ENCODE measurements around the gene MCF2. TPM values are rescaled to one million over a fixed set of nuclear protein-coding genes. Genes with fewer than 3 reads are reported as not detected.

Gene MCF2
- total RNA-seq, 4 donors from 2014 or later: 0.23 TPM; not detected in 3

DNA sequence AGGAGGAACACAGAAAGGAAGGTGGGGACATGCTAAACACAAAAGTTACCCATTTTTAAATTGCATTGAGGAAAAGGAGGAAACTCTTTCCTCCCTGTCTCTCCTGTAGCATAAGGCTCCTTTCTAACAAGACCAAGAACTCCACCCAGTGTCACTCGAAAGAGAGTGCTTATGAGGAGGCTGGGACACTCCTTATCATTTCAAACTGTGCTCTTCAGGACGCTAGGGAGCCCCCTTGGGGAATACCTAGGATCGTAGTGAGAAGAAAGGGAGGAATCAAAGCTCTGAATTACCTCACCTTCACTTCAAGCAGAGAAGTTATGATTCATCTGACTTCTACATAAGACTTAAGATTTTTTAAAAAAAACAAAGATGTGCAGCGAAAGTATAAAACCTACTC lies 111.9 kb downstream of the MCF2 start:
- WGBS: 36% methylated on average over 4 of the region's 4 CpGs
- Histone ChIP-seq H3K27me3 (no peaks in the 10 kb centered on the region), H3K27ac (no peak overlapping the region), H3K36me3 (no peaks in the 10 kb centered on the region), H3K4me3 (no peak overlapping the region), H3K4me1 (no peaks in the 10 kb centered on the region), H3K9me3 (no peaks in the 10 kb centered on the region)
- TF ChIP-seq POLR2AphosphoS5 (IDR thresholded peaks at IDR 0.05): no peak
- TF ChIP-seq EP300 (IDR thresholded peaks at IDR 0.05): no peak
- no peak for TF ChIP-seq POLR2A (IDR thresholded peaks at IDR 0.05)
- TF ChIP-seq CTCF (IDR thresholded peaks at IDR 0.05): no peak
- DNase-seq (ENCODE audit: low spot score in 2 of 2): no peak

DNA sequence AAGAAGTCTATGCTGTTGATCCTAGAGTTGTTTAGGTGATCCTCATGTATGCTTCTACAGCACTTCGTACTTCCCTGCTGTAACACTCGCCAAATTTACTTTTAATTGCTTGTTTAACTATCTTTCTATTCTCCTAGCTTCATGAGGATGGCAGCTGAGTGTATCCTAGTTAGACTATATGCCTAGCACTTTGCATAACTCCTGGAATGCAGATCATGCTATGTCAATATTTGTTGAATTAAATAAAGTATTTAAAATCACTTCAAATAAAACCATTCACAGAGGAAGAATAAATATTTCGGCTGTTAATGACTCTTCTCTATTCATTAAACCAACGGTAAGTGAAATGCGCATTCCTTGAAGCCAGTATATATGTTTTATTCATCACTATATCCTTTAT lies 122.4 kb downstream of the MCF2 start:
- H3K4me1 ChIP-seq: no peaks in the 10 kb centered on the region
- H3K9me3 ChIP-seq: no peaks in the 10 kb centered on the region
- no peak for DNase-seq (ENCODE audit: low spot score in 2 of 2)
- H3K36me3 ChIP-seq: no peaks in the 10 kb centered on the region
- TF ChIP-seq EP300 (IDR thresholded peaks at IDR 0.05) (no peak), POLR2A (IDR thresholded peaks at IDR 0.05) (no peak), POLR2AphosphoS5 (IDR thresholded peaks at IDR 0.05) (no peak), CTCF (IDR thresholded peaks at IDR 0.05) (no peak)
- H3K27me3 ChIP-seq: no peaks in the 10 kb centered on the region
- 69% methylated on average over 5 of the region's 5 CpGs for WGBS
- no peak overlapping the region for H3K27ac ChIP-seq
- H3K4me3 ChIP-seq: no peak overlapping the region

DNA sequence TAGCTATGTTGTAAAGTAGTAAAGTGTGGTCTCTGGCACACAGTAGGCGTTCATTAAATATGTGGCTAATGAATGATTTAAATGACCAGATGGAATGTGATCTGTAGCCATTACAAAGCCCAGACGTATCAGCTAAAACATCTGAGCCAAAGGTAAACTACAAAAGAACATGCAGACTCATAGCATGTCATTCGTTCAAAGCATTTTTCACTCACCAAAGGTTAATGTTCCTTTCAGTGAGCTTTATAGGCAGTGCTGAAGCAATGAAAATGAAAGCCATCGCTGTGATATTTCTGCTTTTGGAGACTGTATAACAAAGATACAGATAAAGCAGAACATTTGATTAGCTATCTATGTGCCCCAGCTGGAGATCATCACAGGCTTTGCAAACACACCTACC lies 126.9 kb downstream of the MCF2 start:
- TF ChIP-seq EP300 (IDR thresholded peaks at IDR 0.05): no peak
- TF ChIP-seq CTCF (IDR thresholded peaks at IDR 0.05): no peak
- TF ChIP-seq POLR2AphosphoS5 (IDR thresholded peaks at IDR 0.05): no peak
- TF ChIP-seq POLR2A (IDR thresholded peaks at IDR 0.05): no peak
- Histone ChIP-seq H3K36me3 (no peaks in the 10 kb centered on the region), H3K27me3 (no peaks in the 10 kb centered on the region), H3K27ac (no peak overlapping the region), H3K4me3 (no peak overlapping the region), H3K4me1 (no peaks in the 10 kb centered on the region), H3K9me3 (no peaks in the 10 kb centered on the region)
- WGBS: 57% methylated on average over 4 of the region's 4 CpGs
- no peak for DNase-seq (ENCODE audit: low spot score in 2 of 2)

DNA sequence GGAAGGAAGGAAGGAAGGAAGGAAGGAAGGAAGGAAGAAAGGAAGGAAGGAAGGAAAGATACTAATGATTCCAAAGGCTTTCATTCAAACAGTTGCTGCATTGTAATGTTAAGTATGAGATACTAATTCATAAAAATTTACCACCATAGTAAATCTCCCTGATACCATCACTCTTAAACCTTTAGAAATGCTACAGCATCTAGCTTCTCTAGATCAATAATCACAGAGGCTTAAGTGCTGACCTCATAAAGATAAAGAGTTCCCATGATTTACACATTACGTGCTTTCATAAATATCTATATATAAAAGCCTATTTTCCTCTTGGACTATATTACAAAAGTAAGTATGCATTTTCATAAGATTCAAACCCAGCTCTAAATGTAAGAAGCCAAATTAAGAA lies 141.0 kb downstream of the MCF2 start:
- TF ChIP-seq EP300 (IDR thresholded peaks at IDR 0.05): no peak
- no peak for TF ChIP-seq CTCF (IDR thresholded peaks at IDR 0.05)
- TF ChIP-seq POLR2AphosphoS5 (IDR thresholded peaks at IDR 0.05): no peak
- Histone ChIP-seq H3K9me3 (no peaks in the 10 kb centered on the region), H3K27ac (no peak overlapping the region), H3K4me1 (no peaks in the 10 kb centered on the region), H3K36me3 (no peaks in the 10 kb centered on the region), H3K4me3 (no peak overlapping the region), H3K27me3 (no peaks in the 10 kb centered on the region)
- WGBS: 88% methylated on average over 1 of the region's 1 CpG
- no peak for DNase-seq (ENCODE audit: low spot score in 2 of 2)

DNA sequence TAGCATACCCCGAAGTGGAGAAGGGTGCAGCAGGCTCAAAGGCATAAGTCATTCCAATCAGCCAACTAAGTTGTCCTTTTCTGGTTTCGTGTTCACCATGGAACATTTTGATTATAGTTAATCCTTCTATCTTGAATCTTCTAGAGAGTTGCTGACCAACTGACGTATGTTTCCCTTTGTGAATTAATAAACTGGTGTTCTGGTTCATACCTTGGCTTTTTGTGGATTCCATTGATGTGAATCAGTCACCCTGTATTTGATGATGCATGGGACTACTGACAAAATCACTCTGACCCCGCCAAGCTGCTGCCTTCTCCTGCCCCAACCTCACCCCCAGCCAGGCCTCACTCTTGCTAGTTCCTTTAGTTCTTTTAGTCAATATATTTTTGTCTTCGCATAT lies 144.7 kb downstream of the MCF2 start:
- TF ChIP-seq CTCF (IDR thresholded peaks at IDR 0.05) (no peak), POLR2A (IDR thresholded peaks at IDR 0.05) (no peak), EP300 (IDR thresholded peaks at IDR 0.05) (no peak)
- DNase-seq (ENCODE audit: low spot score in 2 of 2): no peak
- 77% methylated on average over 5 of the region's 5 CpGs for WGBS

More for the DNA sequence above, 144.7 kb downstream of the MCF2 start:
- H3K9me3 ChIP-seq: no peaks in the 10 kb centered on the region
- H3K27me3 ChIP-seq: no peaks in the 10 kb centered on the region
- H3K36me3 ChIP-seq: no peaks in the 10 kb centered on the region
- H3K4me1 ChIP-seq: no peaks in the 10 kb centered on the region
- H3K27ac ChIP-seq: no peak overlapping the region
- no peak overlapping the region for H3K4me3 ChIP-seq
